ENCODE results near the gene WWC2.

Gene WWC2

GRCh38 chr4:183344523-183345255 is 245.6 kb downstream of the WWC2 start:
- Histone ChIP-seq H3K27me3 (peaks cover 0 to 34% of the 10 kb centered on the region in 2 donors), H3K27ac (no peak overlapping the region), H3K4me3 (no peak overlapping the region), H3K4me1 (peaks cover 0 to 2% (median 0%) of the 10 kb centered on the region in 4 donors), H3K9me3 (no peaks in the 10 kb centered on the region), H3K36me3 (no peaks in the 10 kb centered on the region)
- intact Hi-C loops (cut with DNase I; ENCODE audit: low total_unique reads) = no loop called here
- no peak for DNase-seq
- no peak for TF ChIP-seq CTCF (IDR thresholded peaks at IDR 0.05)

DNA sequence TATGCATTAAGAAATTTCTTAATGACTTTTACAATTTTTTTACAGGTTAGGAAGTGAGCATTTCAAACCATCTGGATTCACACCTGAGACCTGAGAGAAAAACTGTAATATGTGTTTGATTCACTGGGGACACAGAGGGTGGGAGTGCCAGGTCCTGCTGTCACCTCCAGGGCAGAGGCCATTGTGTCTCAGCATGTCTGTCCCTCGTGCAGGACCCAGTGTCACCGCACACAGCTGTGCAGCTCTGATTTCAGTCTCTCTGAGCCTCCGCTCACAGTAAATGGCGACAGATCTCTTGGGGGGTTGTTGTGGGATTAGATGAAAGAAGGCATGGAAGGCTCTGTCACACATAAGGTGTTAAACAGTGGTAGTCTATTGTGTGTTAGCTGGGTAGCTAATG is 246.2 kb downstream of the WWC2 start:
- Histone ChIP-seq H3K27me3 (peaks cover 0 to 34% of the 10 kb centered on the region in 2 donors), H3K9me3 (no peaks in the 10 kb centered on the region), H3K4me1 (peaks cover 0 to 2% (median 0%) of the 10 kb centered on the region in 4 donors), H3K27ac (no peak overlapping the region), H3K36me3 (no peaks in the 10 kb centered on the region), H3K4me3 (no peak overlapping the region)
- no peak for DNase-seq
- intact Hi-C loops (cut with DNase I; ENCODE audit: low total_unique reads) = no loop called here
- TF ChIP-seq CTCF (IDR thresholded peaks at IDR 0.05) = no peak

GRCh38 chr4:183347146-183347545 is 248.1 kb downstream of the WWC2 start:
- Histone ChIP-seq H3K4me3 (no peak overlapping the region), H3K27ac (no peak overlapping the region), H3K27me3 (peaks cover 0 to 34% of the 10 kb centered on the region in 2 donors), H3K4me1 (peaks cover 0 to 2% (median 0%) of the 10 kb centered on the region in 4 donors), H3K36me3 (no peaks in the 10 kb centered on the region), H3K9me3 (no peaks in the 10 kb centered on the region)
- intact Hi-C loops (cut with DNase I; ENCODE audit: low total_unique reads) = no loop called here
- DNase-seq = no peak
- no peak for TF ChIP-seq CTCF (IDR thresholded peaks at IDR 0.05)

DNA sequence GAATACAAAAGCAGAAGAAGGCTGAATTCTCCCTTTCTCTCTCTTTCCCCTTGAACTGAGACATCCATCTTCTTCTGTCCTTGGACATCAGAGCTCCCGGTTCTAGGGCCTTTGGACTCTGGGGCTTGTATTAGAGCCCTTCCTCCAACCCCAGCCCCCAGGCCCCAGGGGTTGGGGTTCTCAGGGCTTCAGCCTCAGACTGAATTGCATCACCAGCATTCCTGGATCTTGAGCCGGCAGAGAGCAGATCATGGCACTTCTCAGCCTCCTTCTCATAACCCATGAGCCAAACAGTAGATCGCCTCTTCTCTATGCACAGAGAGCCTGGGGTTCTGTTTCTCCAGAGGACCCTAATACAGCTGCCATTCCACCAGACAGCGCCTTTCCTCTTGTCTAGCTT is 248.5 kb downstream of the WWC2 start:
- TF ChIP-seq CTCF (IDR thresholded peaks at IDR 0.05) = no peak
- Histone ChIP-seq H3K36me3 (no peaks in the 10 kb centered on the region), H3K4me3 (no peak overlapping the region), H3K27ac (no peak overlapping the region), H3K9me3 (no peaks in the 10 kb centered on the region), H3K4me1 (peaks cover 0 to 2% (median 0%) of the 10 kb centered on the region in 4 donors), H3K27me3 (peaks cover 0 to 34% of the 10 kb centered on the region in 2 donors)
- intact Hi-C loops (cut with DNase I; ENCODE audit: low total_unique reads) = no loop called here
- DNase-seq = no peak

DNA sequence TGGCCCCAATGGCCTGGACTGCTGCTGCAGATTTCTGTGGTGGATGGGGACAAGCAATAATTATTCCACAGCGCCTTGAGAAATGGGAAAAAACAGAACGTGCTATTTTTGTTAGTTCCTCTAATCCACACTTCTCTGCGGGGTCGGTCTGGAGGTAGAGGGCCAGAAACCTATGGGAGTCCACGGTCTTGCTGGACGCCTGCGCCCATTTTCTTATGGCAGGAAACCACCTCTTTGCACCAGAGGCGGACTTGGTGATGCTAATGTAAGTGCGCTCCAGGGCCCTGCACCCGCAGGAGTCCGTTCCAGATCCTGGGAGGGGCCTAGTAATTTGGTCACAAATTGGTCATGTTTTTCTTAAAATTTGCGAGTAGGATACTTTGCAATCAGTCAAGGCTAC is 249.1 kb downstream of the WWC2 start:
- Histone ChIP-seq H3K4me1 (peaks cover 0 to 2% (median 0%) of the 10 kb centered on the region in 4 donors), H3K9me3 (no peaks in the 10 kb centered on the region), H3K36me3 (no peaks in the 10 kb centered on the region), H3K27me3 (peaks cover 0 to 28% of the 10 kb centered on the region in 2 donors), H3K27ac (no peak overlapping the region), H3K4me3 (no peak overlapping the region)
- intact Hi-C loops (cut with DNase I; ENCODE audit: low total_unique reads) = no loop called here
- TF ChIP-seq CTCF (IDR thresholded peaks at IDR 0.05) = no peak
- no peak for DNase-seq
